Mucosa of rectum (tissue), 2 donors: Measurements from ENCODE around the gene CES1.
"Not testable (repeated sequence)": the region's sequence is repeated elsewhere in the genome, so short reads cannot be mapped to it uniquely, and the experiment has no call there.

Experiments
- H3K27ac ChIP-seq, 2 donors: one replicate each; pipeline ENCODE4 v1.7.0; 2013; ENCODE audit warnings: inconsistent platforms in 2 of 2, low read depth in 2 of 2, low read length in 2 of 2
- H3K27me3 ChIP-seq, 2 donors: one replicate each; pipeline ENCODE4 v1.7.0; 2013; ENCODE audit warnings: low read length in 2 of 2; ENCODE audit not compliant: control insufficient read depth in 2 of 2, insufficient read depth in 2 of 2
- H3K36me3 ChIP-seq, 2 donors: one replicate each; pipeline ENCODE4 v1.7.0; 2013; ENCODE audit warnings: low read length in 2 of 2; ENCODE audit not compliant: control insufficient read depth in 2 of 2, insufficient read depth in 2 of 2
- H3K4me1 ChIP-seq, 2 donors: one replicate each; pipeline ENCODE4 v1.7.0; 2013; ENCODE audit warnings: low read length in 2 of 2, mild to moderate bottlenecking in 1 of 2; ENCODE audit not compliant: control insufficient read depth in 2 of 2, insufficient read depth in 2 of 2
- H3K4me3 ChIP-seq, 2 donors: one replicate each; pipeline ENCODE4 v1.7.0; 2013; ENCODE audit warnings: low read length in 2 of 2
- H3K9ac ChIP-seq, 2 donors: one replicate each; pipeline ENCODE4 v1.7.0; 2013; ENCODE audit warnings: low read length in 2 of 2, low read depth in 1 of 2, mild to moderate bottlenecking in 1 of 2
- H3K9me3 ChIP-seq, 2 donors: one replicate each; pipeline ENCODE4 v1.7.0; 2013; ENCODE audit warnings: low read length in 2 of 2; ENCODE audit not compliant: control insufficient read depth in 2 of 2
- donor health status: healthy.
- donor health status: Normal muscosa, but diverticular disease.

CES1 gene

DNA sequence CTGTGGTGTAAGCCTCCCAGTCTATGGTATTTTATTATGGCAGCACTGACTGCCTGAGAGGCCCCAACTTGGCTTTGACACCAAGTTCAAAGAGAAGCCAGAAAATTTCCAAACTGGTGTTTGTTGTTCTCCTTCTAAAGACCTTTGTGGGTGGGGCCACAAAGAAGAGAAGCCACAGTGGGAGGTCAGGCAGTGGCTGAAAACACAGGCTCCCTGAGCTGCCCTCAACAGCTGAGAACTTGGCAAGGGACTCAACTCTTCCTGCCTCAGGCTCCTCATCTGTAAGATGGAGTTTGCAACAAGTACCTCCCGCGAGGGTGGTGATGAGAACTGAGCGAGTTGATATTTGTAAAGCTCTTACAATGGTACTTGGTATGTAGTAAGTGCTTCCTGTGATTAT lies 24.1 kb upstream of the CES1 start:
- H3K27ac ChIP-seq = no peak overlapping the region
- no peaks in the 10 kb centered on the region for H3K27me3 ChIP-seq
- no peaks in the 10 kb centered on the region for H3K4me1 ChIP-seq
- H3K9ac ChIP-seq = no peak overlapping the region
- no peaks in the 10 kb centered on the region for H3K36me3 ChIP-seq
- no peaks in the 10 kb centered on the region for H3K9me3 ChIP-seq
- H3K4me3 ChIP-seq = no peak overlapping the region

DNA sequence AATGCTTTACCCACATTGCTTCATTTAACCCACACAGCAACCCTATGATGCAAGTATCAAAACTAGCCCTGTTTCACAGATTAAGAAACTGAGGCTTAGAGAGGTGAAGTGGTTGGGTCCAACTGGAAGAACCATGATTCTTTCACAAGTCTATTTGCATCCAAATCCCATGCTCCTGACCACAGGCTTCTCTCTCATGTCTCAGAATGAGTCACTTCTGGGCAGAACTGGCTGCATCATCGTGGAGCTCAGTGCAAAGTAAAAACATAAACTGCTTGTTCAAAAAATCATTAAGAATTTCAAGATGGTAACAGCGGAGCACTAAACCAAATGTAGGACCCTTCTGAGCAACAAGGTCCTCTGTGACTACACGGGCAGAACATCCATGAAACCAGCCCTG lies 20.2 kb upstream of the CES1 start:
- no peaks in the 10 kb centered on the region for H3K36me3 ChIP-seq
- no peak overlapping the region for H3K9ac ChIP-seq
- no peaks in the 10 kb centered on the region for H3K27me3 ChIP-seq
- H3K9me3 ChIP-seq = no peaks in the 10 kb centered on the region
- no peak overlapping the region for H3K27ac ChIP-seq
- H3K4me1 ChIP-seq = no peaks in the 10 kb centered on the region
- no peak overlapping the region for H3K4me3 ChIP-seq

DNA sequence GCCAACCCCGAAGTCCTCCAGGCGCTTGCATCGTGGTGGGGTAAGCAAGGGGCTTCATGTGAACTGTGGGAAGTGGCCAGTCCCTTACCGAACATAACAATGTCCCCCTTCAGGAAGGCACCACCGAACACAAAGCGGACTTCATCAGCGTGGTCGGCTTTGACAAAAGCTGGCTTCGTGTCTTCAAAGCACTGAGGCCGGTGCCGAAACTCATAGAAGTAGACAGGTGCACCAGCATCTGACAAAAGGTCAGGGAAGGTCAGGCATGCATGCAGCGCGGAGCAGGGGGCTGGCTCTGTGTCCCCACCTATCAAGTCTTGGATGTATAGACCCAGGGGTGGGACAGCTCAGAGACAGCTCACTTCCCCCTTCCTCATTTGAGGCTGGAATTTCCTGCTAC lies 16.6 kb upstream of the CES1 start:
- no peaks in the 10 kb centered on the region for H3K36me3 ChIP-seq
- no peak overlapping the region for H3K9ac ChIP-seq
- H3K4me3 ChIP-seq = no peak overlapping the region
- H3K9me3 ChIP-seq = no peaks in the 10 kb centered on the region
- H3K4me1 ChIP-seq = no peaks in the 10 kb centered on the region
- peaks cover 0 to 1% of the 10 kb centered on the region in 2 donors for H3K27me3 ChIP-seq
- H3K27ac ChIP-seq = no peak overlapping the region

DNA sequence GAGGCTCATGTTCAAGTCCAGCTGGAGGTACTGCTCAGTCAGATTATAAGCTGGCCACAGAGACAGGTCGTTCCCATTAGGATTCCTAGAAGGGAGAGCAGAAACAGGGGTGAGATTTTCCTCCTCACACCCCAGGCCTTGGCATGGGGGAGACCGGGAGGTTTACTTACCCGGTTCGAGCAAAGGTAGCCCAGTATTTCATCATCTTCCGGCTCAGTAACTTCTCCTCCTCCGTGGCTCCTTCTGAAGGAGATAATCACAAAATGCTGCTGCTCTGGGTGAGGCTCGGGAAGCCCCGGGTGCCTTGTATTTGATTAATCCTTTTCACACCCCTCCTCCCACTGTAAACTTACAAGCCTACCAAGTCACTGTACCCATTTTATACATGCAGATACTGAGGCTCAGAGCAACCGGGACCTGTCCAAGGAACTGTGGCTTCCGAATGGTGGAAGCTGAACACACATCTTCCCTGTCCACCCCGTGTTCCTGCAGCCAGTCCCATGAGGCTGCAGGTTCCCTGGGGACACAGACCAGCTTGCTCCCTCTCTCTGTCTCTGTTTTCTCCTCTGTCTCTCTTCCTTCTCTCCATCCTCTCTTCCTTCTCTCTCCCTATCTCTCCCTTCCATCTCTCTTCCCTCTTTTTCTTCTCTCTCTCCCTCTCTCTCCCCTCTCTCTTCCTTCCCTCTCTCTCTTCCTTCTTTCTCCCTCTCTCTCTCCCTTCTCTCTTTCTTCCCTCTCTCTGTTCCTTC lies 13.9 kb upstream of the CES1 start:
- H3K27ac ChIP-seq = no peak overlapping the region
- peaks cover 0 to 1% of the 10 kb centered on the region in 2 donors for H3K27me3 ChIP-seq
- H3K9me3 ChIP-seq = no peaks in the 10 kb centered on the region
- no peak overlapping the region for H3K9ac ChIP-seq
- no peak overlapping the region for H3K4me3 ChIP-seq
- H3K36me3 ChIP-seq = no peaks in the 10 kb centered on the region
- no peaks in the 10 kb centered on the region for H3K4me1 ChIP-seq

DNA sequence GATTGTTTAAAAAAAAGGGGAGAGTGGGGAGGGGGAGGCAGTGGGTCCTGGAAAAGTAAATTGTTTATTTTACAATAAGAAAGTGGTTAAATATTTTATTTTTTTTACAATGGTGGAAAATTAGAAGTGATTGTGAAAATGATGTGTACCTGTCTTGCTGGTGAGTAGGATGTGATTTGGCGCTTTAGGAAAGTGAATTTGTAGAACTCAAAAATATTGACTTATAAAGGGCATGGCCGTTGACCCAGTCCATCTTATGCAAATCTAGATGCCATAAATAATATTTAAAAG lies 10.2 kb upstream of the CES1 start:
- Histone ChIP-seq H3K9me3 (no peaks in the 10 kb centered on the region), H3K27ac (no peak overlapping the region), H3K4me1 (no peaks in the 10 kb centered on the region), H3K27me3 (peaks cover 0 to 1% of the 10 kb centered on the region in 2 donors), H3K9ac (no peak overlapping the region), H3K36me3 (no peaks in the 10 kb centered on the region), H3K4me3 (no peak overlapping the region)

DNA sequence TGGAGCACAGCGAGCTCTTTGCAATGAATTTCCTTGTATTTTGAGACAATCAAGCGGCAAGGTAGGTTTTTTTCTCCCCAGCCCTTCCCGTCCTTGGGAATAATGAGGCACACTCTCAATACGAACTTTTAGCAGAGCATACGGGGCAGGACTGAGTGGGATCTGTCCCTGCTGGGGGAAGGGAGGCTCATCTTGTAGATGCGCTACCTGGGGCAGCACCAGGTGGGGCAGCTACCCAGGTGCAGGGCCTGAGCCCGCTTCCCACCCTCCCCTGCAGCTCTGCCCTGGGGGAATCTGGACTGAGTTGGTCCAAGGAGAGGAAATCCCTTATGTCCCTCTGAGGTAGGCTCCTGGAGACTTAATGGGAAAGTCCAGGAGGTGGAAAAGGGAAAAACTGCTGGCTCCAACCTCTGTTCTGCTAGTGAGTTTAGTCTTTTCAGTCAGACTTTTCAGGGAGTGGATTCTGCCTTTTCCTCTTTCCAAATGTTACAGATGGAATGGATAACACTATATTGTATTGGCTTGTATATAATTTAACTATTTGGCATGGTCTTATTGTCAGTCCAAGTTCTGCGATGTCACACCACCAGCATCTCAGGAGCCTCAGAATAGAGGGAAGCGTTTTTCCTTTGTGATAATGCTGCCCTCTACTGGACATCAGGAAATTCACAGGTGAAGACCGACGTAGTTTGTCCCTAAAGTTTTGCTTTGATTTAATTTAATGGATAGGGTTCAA lies 9.6 kb upstream of the CES1 start:
- no peak overlapping the region for H3K4me3 ChIP-seq
- peaks cover 0 to 1% of the 10 kb centered on the region in 2 donors for H3K27me3 ChIP-seq
- H3K27ac ChIP-seq = no peak overlapping the region
- no peak overlapping the region for H3K9ac ChIP-seq
- H3K4me1 ChIP-seq = no peaks in the 10 kb centered on the region
- no peaks in the 10 kb centered on the region for H3K9me3 ChIP-seq
- no peaks in the 10 kb centered on the region for H3K36me3 ChIP-seq

DNA sequence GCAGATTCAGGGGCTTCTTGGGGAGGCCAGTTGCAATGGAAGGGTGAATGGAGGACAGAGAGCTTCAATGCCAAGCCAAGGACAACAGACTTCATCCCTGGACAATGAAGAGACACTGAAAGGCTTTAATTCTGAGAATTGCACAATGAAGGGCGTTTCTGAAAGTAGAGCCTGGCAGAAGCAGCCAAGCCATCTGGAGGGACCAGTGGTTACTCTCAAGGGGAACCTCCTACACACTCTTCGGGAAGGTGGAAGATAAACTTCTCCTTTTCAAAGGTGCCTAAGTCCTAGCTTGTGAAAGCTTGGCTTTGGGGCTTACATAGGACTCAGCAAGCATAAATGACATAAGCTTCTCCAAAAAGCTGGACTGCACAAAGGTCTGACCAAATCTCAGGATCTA lies 6.2 kb upstream of the CES1 start:
- no peak overlapping the region for H3K9ac ChIP-seq
- no peaks in the 10 kb centered on the region for H3K4me1 ChIP-seq
- no peaks in the 10 kb centered on the region for H3K36me3 ChIP-seq
- H3K4me3 ChIP-seq = no peak overlapping the region
- no peaks in the 10 kb centered on the region for H3K9me3 ChIP-seq
- H3K27ac ChIP-seq = no peak overlapping the region
- no peaks in the 10 kb centered on the region for H3K27me3 ChIP-seq

DNA sequence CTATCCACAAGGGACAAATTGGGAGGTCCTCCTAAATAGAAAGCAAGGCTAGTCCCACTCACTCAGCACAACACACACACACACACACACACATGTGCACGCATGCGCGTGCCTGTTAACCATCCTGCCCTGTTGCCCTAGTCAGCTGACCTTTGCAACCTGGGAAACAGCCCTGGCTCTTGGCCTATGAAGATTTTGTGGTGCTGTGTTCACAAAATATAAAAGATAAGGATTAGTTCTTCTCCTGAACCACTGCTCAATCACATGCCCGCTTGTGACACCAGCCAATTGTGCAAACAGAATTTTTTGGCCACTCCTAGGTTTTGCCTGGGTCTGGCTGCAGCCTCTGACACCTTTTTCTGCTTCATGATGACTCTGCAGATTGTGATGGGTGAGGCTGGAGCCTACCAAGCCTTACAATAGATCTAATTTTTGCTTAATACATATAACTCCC lies 3.3 kb upstream of the CES1 start:
- H3K9ac ChIP-seq = no peak overlapping the region
- H3K36me3 ChIP-seq = no peaks in the 10 kb centered on the region
- H3K27ac ChIP-seq = no peak overlapping the region

DNA sequence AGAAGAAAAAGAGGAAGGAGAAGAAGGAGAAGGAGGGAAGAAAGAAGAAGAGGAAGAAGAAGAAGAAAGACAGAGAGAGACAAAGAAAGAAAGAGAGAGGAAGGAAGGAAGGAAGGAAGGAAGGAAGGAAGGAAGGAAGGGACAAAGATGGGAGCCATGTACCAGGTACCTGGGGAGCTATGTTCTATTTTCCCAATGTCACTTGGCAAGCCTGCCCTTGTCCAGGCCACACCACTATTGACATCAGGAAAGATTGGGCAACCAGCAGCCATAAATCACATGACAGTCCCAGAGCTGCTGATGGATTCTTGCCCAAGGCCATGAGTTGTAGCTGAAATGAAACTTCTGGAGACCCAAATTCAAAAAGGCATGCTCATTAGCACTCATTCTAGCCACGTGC lies 2.7 kb upstream of the CES1 start:
- H3K9me3 ChIP-seq = no peaks in the 10 kb centered on the region
- H3K4me1 ChIP-seq = no peaks in the 10 kb centered on the region
- no peak overlapping the region for H3K9ac ChIP-seq
- no peaks in the 10 kb centered on the region for H3K27me3 ChIP-seq
- H3K4me3 ChIP-seq = no peak overlapping the region
- no peaks in the 10 kb centered on the region for H3K36me3 ChIP-seq
- no peak overlapping the region for H3K27ac ChIP-seq

More for the DNA sequence above, 3.3 kb upstream of the CES1 start:
- H3K4me1 ChIP-seq = no peaks in the 10 kb centered on the region
- H3K4me3 ChIP-seq = no peak overlapping the region
- H3K9me3 ChIP-seq = no peaks in the 10 kb centered on the region
- no peaks in the 10 kb centered on the region for H3K27me3 ChIP-seq

DNA sequence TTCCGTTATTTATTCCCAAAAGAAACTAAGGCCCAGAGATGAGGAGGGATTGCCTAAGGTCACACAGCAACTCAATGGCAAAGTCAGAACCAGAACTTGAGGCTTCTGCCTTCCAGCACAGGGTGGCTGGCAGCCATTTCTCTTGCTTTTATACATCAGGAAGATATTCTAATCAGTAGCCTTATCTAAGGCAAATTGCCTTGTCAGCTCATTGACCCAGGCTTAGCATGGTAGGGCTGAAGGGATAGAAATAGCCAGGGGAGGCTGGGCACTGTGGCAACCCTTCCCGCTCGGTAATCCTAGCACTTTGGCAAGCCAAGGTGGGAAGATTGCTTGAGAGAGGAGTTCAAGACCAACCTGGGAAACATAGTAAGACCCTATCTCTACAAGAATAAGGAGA lies 2.3 kb upstream of the CES1 start:
- not testable (repeated sequence) for H3K4me1 ChIP-seq, H3K9ac ChIP-seq, H3K27ac ChIP-seq, H3K36me3 ChIP-seq, H3K27me3 ChIP-seq, H3K4me3 ChIP-seq, H3K9me3 ChIP-seq
